GM18519 (cell line): ENCODE results near the gene STRN3.
"Not testable (repeated sequence)": the region's sequence is repeated elsewhere in the genome, so short reads cannot be mapped to it uniquely, and the experiment has no call there.

Experiments
- ATAC-seq: cut with Tn5 transposase; IDR thresholded peaks from one replicate; pipeline ENCODE4 v1.9.1; 2021; ENCODE audit warnings: mild to moderate bottlenecking, moderate library complexity; ENCODE audit not compliant: unreplicated experiment, low FRiP score

STRN3 gene

GRCh38 chr14:31003284-31003683 lies 22.9 kb downstream of the STRN3 start:
- no peak for ATAC-seq

GRCh38 chr14:31001339-31001658 lies 24.9 kb downstream of the STRN3 start:
- no peak for ATAC-seq

GRCh38 chr14:31000629-31001338 lies 25.4 kb downstream of the STRN3 start:
- ATAC-seq: no peak

GRCh38 chr14:30999038-30999773 lies 27.0 kb downstream of the STRN3 start:
- no peak for ATAC-seq

DNA sequence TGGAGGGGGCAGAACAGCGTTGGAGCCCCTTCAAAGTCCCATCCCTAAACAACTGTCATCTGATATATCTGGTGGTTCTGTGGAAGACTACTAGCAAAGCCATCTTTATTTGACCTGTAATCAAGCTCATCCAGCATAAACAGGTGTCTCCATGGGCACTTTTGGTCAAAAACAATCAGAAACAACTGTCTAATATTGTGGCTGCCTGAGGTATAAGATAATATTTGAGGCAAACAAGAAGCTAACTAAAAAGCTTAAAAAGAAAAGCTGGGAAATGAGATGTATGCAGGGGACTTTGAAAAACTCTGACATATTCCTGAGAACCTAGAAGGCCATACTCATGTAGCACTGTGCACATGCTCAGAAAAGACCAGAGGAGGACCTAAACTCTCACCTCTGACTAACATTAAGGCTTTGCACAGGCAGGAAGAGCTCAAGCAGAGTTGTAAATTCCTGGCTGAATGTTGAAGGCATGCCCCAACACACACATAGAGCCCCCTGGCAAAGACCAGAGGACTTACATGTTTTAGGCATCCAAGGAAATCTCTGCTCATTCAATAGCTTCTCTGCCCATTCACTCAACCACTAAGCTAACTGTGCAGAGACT lies 28.0 kb downstream of the STRN3 start:
- no peak for ATAC-seq

DNA sequence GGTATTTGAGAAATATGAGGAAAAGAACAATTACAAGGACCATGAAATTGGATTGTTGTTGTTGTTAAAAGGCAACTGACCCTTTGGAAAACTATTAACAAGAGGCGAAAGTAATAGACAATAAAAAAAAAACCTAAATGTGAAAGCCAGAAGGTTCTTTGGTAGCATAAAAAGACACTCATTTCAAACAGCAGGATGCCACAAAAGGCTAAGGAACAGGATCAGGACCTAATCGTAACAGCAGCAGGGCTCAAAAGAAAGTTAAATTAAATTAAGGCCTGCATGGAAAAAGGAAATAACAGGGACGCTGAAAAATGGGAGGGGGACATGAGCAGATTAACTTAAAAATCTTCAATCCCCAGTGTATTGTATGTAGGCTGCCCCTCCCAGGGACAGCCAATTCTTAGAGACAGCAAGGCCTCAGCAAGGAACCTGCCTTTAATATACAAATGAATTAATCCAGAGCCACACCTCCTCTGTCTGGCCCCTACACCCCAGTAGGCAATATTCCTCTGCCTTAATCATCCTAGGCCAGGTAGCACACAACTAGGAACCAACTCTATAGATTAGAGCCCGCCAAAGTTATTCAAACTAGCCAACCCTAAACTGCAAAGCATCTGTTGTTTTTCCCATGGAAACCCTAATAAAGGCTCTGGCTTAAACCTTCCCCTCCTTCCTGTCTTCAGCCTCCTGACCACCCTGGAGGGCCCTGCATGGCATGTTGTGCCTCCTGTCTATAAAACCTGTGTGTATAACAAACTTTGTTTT lies 29.1 kb downstream of the STRN3 start:
- no peak for ATAC-seq

DNA sequence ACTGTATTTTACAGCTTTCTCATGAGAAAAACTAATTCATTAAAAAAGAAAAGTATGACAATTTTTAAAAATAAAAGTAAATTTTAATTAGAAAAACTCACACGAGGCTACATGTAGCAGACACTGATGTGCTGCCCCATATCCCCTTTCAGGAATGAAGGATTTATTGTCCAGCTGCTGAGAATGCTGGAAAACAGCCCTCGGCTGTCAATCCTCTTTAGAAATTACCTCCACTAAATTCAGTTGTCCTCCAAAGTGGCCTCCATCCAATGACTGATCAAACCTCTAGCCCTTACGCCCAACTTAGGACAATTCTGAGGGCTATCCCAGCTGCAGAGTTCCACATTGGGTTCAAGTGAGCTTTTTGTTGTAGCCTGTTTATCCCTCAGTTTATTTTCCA lies 30.5 kb downstream of the STRN3 start:
- ATAC-seq: no peak

DNA sequence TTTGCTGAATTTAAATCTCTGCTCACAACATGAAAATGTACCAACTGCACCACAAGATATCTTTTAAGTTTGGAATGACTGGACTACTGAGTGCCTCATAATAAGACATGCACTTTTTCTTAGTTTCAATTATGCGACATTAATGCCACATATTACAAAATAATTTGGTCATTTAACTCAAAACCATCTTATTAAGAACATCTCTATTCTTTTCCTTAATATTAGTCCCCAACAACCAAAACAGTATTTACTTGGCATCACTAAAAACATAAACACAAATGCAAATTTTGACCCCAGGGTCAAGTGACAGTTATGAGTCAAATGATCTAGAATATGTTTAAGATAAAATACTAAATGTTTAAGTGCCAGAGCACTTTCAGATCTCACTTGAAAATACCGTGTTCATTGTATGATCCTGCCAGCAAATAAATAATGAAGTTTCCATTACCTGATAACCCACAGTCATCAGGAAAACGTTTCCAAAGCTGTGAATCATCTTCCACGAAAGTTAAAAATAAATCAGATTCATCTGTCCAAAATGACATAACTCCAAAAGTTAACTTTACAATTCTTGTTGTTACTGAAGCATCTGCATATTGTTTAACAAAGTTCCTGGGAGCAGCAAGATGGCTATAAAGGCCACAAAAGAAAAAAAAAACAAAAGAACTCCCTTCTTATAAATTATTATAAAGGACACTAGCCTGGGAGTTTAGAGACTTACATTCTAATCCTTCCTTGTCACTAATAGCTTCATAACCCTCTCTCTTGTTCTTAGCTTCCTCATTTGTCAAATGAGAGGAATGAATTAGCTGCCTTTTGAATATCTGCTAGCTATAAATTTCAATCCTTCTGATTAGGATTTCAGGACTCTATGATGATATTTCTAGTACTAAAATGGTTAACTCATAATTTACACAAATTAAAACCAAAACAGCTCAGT lies 31.2 kb downstream of the STRN3 start:
- ATAC-seq: peak; percentile 61

DNA sequence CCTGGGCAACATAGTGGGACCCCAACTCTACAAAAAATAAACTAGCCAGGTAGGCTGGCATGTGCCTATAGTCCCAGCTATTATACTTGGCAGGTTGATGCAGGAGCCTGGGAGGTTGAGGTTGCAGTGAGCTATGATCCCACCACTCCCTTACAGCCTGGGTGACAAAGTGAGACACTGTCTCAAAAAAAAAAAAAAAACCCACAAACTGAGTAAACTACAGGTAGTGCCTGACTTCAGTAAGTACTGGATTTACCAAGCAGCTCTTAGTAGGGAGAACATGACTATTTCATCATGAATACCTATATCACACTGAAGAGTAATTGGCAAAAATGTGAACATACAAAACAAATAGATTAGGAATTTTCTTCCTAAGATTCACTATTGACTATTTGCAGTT lies 33.1 kb downstream of the STRN3 start:
- no peak for ATAC-seq

DNA sequence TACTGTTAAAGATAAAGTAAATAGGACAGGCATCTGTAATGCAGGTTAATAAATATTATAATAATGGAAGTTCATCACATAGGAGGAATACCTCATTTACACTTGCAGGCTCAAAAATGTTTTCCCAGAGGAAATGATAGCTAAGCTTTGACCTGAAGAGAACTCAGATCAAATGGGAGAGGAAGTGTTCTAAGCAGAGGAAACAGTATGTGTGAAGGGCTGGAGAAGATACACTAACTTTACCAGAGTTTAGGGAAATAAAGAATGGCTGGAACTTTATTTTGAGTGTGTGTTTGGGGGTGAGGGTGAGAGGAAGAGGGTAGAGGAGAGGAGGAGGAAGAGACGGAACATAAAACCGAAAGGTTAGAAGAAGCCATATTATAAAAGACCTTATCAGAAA lies 34.8 kb downstream of the STRN3 start:
- ATAC-seq: no peak

GRCh38 chr14:30990770-30991169 lies 35.4 kb downstream of the STRN3 start:
- no peak for ATAC-seq

DNA sequence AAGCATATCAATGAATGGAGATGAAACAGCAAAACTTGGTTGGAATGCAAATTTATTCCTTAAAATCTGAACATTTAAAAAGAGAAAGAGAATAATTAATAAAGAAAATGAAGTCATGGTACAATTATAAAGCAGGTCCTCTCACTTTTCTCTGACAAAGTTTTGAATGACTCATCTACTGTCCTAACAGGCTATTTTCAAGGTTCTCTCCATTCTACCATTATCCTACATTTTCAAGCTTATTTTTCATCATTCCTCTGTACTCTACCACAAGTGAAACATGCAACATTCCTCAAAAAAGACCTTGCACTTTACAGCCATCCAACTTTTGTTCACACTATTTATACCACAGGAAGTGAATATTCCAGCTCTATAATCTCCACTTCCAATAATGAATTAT lies 37.7 kb downstream of the STRN3 start:
- no peak for ATAC-seq

DNA sequence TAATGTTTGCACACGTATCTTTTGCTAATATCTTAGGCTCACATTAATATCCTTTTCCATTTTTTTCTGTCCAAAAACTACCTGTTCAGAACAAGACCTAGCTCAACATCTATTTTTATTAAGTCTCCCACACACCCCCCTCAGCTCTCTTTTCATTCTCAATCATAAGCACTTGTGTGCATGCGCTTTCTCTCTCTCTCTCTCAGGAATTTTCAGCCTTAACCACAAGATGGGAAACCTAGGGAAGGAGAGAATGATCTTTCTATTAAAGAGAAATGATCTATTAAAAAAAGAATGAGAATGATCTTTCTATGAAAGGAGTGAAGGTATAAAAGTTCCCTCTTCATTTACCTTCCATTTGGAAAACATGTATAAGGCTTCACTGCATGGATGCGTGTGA lies 40.4 kb downstream of the STRN3 start:
- no peak for ATAC-seq

DNA sequence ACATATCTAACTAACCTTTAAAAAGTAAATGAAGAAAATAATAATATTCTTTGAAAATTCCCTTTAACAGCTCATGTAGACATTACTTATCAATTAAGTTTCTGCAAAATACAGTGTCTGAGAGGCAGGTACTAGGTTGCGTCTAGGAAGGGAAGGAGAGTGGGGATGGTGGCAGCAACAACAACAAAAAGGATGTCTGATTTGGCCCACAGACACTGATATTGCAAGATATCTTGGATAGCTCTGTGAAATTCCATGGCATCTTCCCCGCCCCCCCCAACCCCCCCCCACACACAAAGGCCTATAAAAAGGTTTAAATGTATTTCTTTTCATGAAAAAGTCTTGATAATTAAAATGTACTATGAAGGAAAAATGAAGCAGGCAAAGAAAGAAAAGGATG lies 42.3 kb downstream of the STRN3 start:
- ATAC-seq: no peak

DNA sequence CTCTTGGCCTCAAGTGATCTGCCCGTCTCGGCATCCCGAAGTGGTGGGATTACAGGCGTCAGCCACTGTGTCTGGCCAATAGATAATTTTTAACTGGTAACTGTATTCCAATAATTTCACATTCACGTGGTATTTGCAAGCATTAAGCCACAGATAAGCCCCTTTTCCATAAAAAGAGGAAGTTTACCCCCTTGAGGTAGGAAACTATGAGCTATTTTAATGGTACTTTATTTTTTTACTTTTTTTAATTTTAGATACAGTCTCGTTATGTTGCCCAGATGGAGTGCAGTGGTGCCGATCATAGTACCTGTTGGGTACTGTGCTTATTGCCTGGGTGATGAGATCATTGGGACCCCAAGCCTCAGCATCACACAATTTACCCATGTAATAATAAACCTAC lies 43.6 kb downstream of the STRN3 start:
- no peak for ATAC-seq

DNA sequence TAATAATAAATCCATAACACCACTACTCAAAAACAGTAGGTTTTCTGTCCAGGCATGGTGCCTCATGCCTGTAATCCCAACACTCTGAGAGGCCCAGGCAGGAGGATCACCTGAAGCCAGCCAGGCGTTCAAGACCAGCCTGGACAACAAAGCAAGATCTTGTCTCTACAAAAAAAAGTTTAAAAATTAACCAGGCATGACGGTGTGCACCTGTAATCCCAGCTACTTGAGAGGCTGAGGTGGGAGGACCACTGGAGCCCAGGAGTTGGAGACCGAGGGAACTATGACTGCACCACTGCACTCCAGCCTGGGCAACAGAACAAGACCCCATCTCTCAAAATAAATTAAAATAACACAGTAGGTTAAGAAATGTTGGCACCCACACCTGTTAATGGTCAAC lies 45.2 kb downstream of the STRN3 start:
- no peak for ATAC-seq

DNA sequence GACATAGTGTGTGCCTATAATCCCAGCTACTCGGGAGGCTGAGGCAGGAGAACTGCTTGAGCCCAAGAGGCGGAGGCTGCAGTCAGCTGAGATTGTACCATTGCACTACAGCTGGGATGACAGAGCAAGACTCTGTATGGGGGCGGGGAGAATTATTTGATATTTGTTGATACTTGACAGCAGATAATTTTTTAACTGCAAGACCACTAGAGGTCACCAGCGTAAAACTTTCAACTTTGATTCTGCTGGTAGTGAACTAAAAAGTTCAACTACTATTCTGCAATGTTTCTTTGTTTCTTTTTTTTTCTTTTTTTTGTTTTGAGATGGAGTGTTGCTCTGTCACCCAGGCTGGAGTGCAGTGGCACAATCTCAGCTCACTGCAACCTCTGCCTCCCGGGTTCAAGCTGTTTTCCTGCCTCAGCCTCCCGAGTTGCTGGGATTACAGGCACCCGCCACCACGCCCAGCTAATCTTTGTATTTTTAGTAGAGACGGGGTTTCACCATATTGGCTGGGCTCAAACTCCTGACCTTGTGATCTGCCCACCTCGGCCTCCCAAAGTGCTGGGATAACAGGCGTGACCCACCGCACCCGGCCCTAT lies 46.0 kb downstream of the STRN3 start:
- not testable (repeated sequence) for ATAC-seq

GRCh38 chr14:30977752-30978151 lies 48.4 kb downstream of the STRN3 start:
- ATAC-seq: no peak

- ATAC-seq: no peak
Observed at GRCh38 chr14:30974628-30975027, 51.6 kb downstream of the STRN3 start.
